Liver (tissue), 9 donors: ENCODE measurements around the gene EIF5B. TPM values are rescaled to one million over a fixed set of nuclear protein-coding genes. Genes with fewer than 3 reads are reported as not detected.

ENCODE experiments used
- DNase-seq: peaks from one replicate; pipeline ENCODE4 v3.0.0-alpha.2; 2017; ENCODE audit warnings: low spot score
- H3K27ac ChIP-seq, 2 donors: one replicate each; pipeline ENCODE4 v1.7.0; 2013; ENCODE audit warnings: inconsistent platforms in 2 of 2, low read length in 2 of 2, control low read depth in 1 of 2, low read depth in 1 of 2, mild to moderate bottlenecking in 1 of 2
- H3K27me3 ChIP-seq, 4 donors: one replicate each; pipeline versions ENCODE4 v1.6.1 to v1.7.0; 2013; ENCODE audit warnings: low read length in 3 of 4, inconsistent platforms in 1 of 4, mild to moderate bottlenecking in 1 of 4, moderate library complexity in 1 of 4; ENCODE audit not compliant: control insufficient read depth in 4 of 4, insufficient read depth in 4 of 4
- H3K36me3 ChIP-seq, 4 donors: one replicate each; pipeline versions ENCODE4 v1.6.1 to v1.7.0; 2013; ENCODE audit warnings: low read length in 3 of 4, mild to moderate bottlenecking in 3 of 4, low read depth in 1 of 4, moderate library complexity in 1 of 4; ENCODE audit not compliant: control insufficient read depth in 4 of 4, insufficient read depth in 3 of 4
- H3K4me1 ChIP-seq, 4 donors: one replicate each; pipeline versions ENCODE4 v1.6.1 to v1.7.0; 2013; ENCODE audit warnings: low read length in 3 of 4, mild to moderate bottlenecking in 3 of 4, moderate library complexity in 1 of 4; ENCODE audit not compliant: control insufficient read depth in 4 of 4, insufficient read depth in 4 of 4
- H3K4me3 ChIP-seq, 3 donors: one replicate each; pipeline versions ENCODE4 v1.6.1 to v1.7.0; 2013; ENCODE audit warnings: low read length in 3 of 3, control low read depth in 1 of 3, low read depth in 1 of 3, mild to moderate bottlenecking in 1 of 3
- H3K9ac ChIP-seq, 2 donors: one replicate each; pipeline ENCODE4 v1.7.0; 2013; ENCODE audit warnings: low read length in 2 of 2, mild to moderate bottlenecking in 2 of 2, moderate library complexity in 2 of 2, control low read depth in 1 of 2, low read depth in 1 of 2
- H3K9me3 ChIP-seq, 4 donors: one replicate each; pipeline versions ENCODE4 v1.6.1 to v1.7.0; 2013; ENCODE audit warnings: low read length in 3 of 4; ENCODE audit not compliant: control insufficient read depth in 4 of 4
- FOXA1 ChIP-seq: IDR thresholded peaks from 2 replicates; pipeline ENCODE4 v1.6.1; 2016; ENCODE audit warnings: antibody characterized with exemption
- FOXA2 ChIP-seq: IDR thresholded peaks from 2 replicates; pipeline ENCODE4 v1.6.1; 2016; ENCODE audit warnings: antibody characterized with exemption
- GABPA ChIP-seq, 2 donors: IDR thresholded peaks in 1 of 2; conservative IDR thresholded peaks in 1 of 2; 2 replicates each; pipeline ENCODE4 v1.6.1; 2016; ENCODE audit warnings: antibody characterized with exemption in 2 of 2, mild to moderate bottlenecking in 1 of 2, moderate library complexity in 1 of 2
- HNF4A ChIP-seq, 2 donors: conservative IDR thresholded peaks; 2 replicates each; pipeline ENCODE4 v1.6.1; 2016; ENCODE audit warnings: antibody characterized with exemption in 2 of 2, mild to moderate bottlenecking in 2 of 2
- HNF4G ChIP-seq: IDR thresholded peaks from 2 replicates; pipeline ENCODE4 v1.6.1; 2016; ENCODE audit warnings: antibody characterized with exemption
- JUND ChIP-seq, 2 donors: IDR thresholded peaks; 2 replicates each; pipeline ENCODE4 v1.6.1; 2016; ENCODE audit warnings: antibody characterized with exemption in 2 of 2
- NR2F2 ChIP-seq: IDR thresholded peaks from 2 replicates; pipeline ENCODE4 v1.6.1; 2016; ENCODE audit warnings: antibody characterized with exemption
- RAD21 ChIP-seq, 2 donors: IDR thresholded peaks; 2 replicates each; pipeline ENCODE4 v1.6.1; 2016; ENCODE audit warnings: antibody characterized with exemption in 2 of 2, mild to moderate bottlenecking in 2 of 2
- SP1 ChIP-seq: IDR thresholded peaks from 2 replicates; pipeline ENCODE4 v1.6.1; 2018; ENCODE audit warnings: antibody characterized with exemption, mild to moderate bottlenecking
- TAF1 ChIP-seq: conservative IDR thresholded peaks from 2 replicates; pipeline ENCODE4 v1.6.1; 2016; ENCODE audit warnings: antibody characterized with exemption, mild to moderate bottlenecking
- WGBS: extraction: QIAGEN DNeasy Blood & Tissue Kit; methylation state at CpG from one replicate; pipeline ENCODE4 v1.1.7; 2013; 5-methylcytosine and 5-hydroxymethylcytosine counted together
- polyA plus RNA-seq, 2 donors: library from polyadenylated mRNA; stranded (reverse) in 1 of 2; unstranded in 1 of 2; fragments of 200-250 nt in 1 of 2; fragments of >200 nt in 1 of 2; fragmentation: Nextera tagmentation in 1 of 2; extraction: Ambion mirVana in 1 of 2; gene quantifications; one replicate each; pipeline versions ENCODE4 v1.2.1 to v1.2.3, GENCODE V29; 2013 to 2015
- total RNA-seq, 2 donors: library from RNA; depleted of rRNA; stranded (reverse); fragments of >200 nt; gene quantifications; one replicate each; pipeline ENCODE4 v1.2.3, GENCODE V29; 2014
- TF ChIP-seq, protein P1 (sequence below): IDR thresholded peaks from 2 replicates; pipeline ENCODE4 v1.6.1; 2016; ENCODE audit warnings: antibody characterized with exemption
- TF ChIP-seq, protein P2 (sequence below): IDR thresholded peaks from 2 replicates; pipeline ENCODE4 v1.6.1; 2016; ENCODE audit warnings: antibody characterized with exemption
- TF ChIP-seq, protein P3 (sequence below): fragments of 150-350 bp; IDR thresholded peaks from 2 replicates; pipeline ENCODE4 v1.5.1; 2017; ENCODE audit warnings: improper control_type of control experiment, low read depth, low read length; ENCODE audit not compliant: missing input control
- TF ChIP-seq, protein P4 (sequence below): IDR thresholded peaks from 2 replicates; pipeline ENCODE4 v1.6.1; 2016; ENCODE audit warnings: antibody characterized with exemption
- donor health status: healthy.
- donor health status: healthy.
- donor health status: healthy.
- donor health status: healthy.
- donor health status: healthy.

The EIF5B gene
- total and polyA plus RNA-seq, 4 donors, result 10.2 to 23.7 (median 17.7) TPM

DNA sequence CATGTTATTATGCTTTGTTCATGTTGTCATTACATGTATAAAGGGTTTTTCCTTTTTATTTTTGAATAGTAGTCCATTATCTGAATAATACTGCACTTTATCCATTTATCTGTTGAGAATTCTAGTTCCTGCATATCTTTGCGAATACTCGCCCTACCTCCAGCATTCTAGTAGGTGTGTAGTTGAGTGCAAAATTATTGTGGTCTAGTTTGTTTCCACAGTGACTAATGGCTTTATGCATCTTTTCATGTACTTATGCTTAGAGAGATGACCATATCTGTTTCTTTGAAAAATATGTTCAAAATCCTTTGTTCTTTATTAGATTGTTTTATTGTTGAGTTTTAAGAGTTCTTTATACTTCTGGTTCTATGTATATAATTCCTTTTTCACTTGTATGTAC, 48.8 kb downstream of the EIF5B start:
- WGBS, result 97% methylated on average over 2 of the region's 2 CpGs
- Histone ChIP-seq H3K27me3 (no peaks in the 10 kb centered on the region), H3K4me1 (peaks cover 0 to 14% (median 6%) of the 10 kb centered on the region in 4 donors), H3K9ac (no peak overlapping the region), H3K9me3 (no peaks in the 10 kb centered on the region), H3K4me3 (no peak overlapping the region), H3K27ac (no peak overlapping the region), H3K36me3 (peaks cover 8 to 20% (median 14%) of the 10 kb centered on the region in 4 donors)
- DNase-seq, result no peak
- TF ChIP-seq TAF1, result no peak
- no peak for TF ChIP-seq FOXA2
- TF ChIP-seq HNF4G, result no peak
- TF ChIP-seq JUND (IDR thresholded peaks at IDR 0.05), result no peak
- no peak for TF ChIP-seq HNF4A (conservative IDR thresholded peaks at IDR 0.05)
- TF ChIP-seq, protein P1, sequence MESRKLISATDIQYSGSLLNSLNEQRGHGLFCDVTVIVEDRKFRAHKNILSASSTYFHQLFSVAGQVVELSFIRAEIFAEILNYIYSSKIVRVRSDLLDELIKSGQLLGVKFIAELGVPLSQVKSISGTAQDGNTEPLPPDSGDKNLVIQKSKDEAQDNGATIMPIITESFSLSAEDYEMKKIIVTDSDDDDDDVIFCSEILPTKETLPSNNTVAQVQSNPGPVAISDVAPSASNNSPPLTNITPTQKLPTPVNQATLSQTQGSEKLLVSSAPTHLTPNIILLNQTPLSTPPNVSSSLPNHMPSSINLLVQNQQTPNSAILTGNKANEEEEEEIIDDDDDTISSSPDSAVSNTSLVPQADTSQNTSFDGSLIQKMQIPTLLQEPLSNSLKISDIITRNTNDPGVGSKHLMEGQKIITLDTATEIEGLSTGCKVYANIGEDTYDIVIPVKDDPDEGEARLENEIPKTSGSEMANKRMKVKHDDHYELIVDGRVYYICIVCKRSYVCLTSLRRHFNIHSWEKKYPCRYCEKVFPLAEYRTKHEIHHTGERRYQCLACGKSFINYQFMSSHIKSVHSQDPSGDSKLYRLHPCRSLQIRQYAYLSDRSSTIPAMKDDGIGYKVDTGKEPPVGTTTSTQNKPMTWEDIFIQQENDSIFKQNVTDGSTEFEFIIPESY, result no peak
- TF ChIP-seq, protein P2, sequence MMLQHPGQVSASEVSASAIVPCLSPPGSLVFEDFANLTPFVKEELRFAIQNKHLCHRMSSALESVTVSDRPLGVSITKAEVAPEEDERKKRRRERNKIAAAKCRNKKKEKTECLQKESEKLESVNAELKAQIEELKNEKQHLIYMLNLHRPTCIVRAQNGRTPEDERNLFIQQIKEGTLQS, result no peak
- no peak for TF ChIP-seq FOXA1
- no peak for TF ChIP-seq RAD21 (IDR thresholded peaks at IDR 0.05)
- TF ChIP-seq, protein P3, sequence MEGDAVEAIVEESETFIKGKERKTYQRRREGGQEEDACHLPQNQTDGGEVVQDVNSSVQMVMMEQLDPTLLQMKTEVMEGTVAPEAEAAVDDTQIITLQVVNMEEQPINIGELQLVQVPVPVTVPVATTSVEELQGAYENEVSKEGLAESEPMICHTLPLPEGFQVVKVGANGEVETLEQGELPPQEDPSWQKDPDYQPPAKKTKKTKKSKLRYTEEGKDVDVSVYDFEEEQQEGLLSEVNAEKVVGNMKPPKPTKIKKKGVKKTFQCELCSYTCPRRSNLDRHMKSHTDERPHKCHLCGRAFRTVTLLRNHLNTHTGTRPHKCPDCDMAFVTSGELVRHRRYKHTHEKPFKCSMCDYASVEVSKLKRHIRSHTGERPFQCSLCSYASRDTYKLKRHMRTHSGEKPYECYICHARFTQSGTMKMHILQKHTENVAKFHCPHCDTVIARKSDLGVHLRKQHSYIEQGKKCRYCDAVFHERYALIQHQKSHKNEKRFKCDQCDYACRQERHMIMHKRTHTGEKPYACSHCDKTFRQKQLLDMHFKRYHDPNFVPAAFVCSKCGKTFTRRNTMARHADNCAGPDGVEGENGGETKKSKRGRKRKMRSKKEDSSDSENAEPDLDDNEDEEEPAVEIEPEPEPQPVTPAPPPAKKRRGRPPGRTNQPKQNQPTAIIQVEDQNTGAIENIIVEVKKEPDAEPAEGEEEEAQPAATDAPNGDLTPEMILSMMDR, result no peak

DNA sequence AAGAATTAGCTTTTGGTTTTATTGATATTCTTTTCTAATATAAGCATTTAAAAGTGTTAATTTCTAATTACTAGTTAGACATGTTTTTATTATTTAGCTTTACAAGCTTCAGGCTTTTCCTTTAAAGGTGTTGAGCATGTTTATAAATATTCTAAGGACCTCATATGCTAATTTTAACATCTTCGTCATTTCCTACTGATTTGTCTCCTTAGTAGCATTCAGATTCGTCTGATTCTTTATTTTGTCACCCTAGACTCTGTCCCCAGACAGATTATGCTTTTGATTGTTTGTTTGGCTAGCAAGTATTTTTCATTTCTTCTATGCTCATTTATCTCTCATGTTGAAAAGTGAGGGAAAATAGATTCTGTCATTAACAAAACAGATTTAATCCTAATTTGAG, 51.7 kb downstream of the EIF5B start:
- H3K27me3 ChIP-seq, result no peaks in the 10 kb centered on the region
- no peak overlapping the region for H3K27ac ChIP-seq
- no peak overlapping the region for H3K9ac ChIP-seq
- H3K9me3 ChIP-seq, result no peaks in the 10 kb centered on the region
- DNase-seq, result no peak
- TF ChIP-seq, protein P3, result no peak
- TF ChIP-seq RAD21 (IDR thresholded peaks at IDR 0.05) (no peak), HNF4G (no peak), SP1 (no peak), JUND (IDR thresholded peaks at IDR 0.05) (no peak), NR2F2 (no peak), FOXA2 (no peak), GABPA (IDR thresholded peaks at IDR 0.05 in 1 of 2, conservative IDR thresholded peaks at IDR 0.05 in 1 of 2) (no peak)
- TF ChIP-seq, protein P1, result no peak
- TF ChIP-seq, protein P4, sequence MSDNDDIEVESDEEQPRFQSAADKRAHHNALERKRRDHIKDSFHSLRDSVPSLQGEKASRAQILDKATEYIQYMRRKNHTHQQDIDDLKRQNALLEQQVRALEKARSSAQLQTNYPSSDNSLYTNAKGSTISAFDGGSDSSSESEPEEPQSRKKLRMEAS, result no peak
- WGBS, result 91% methylated on average over 2 of the region's 2 CpGs
- H3K36me3 ChIP-seq, result peaks cover 8 to 27% (median 14%) of the 10 kb centered on the region in 4 donors
- H3K4me3 ChIP-seq, result no peak overlapping the region
- H3K4me1 ChIP-seq, result peaks cover 2 to 10% (median 8%) of the 10 kb centered on the region in 4 donors
